COLO829 (cell line): ENCODE results near the gene SLC31A2.
"Not testable (repeated sequence)": the region's sequence is repeated elsewhere in the genome, so short reads cannot be mapped to it uniquely, and the experiment has no call there.

ENCODE experiments used
- DNase-seq: peaks from one replicate; pipeline ENCODE4 v3.0.0; 2012; ENCODE audit warnings: low spot score

Gene SLC31A2, protein sequence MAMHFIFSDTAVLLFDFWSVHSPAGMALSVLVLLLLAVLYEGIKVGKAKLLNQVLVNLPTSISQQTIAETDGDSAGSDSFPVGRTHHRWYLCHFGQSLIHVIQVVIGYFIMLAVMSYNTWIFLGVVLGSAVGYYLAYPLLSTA

GRCh38 chr9:113150670-113151611 lies at the start of gene SLC31A2:
Gene SLC31A2 (plus strand): TSS chr9:113151007. CDS start chr9:113151075, 68 bp downstream.
- DNase-seq: peak; percentile 63

- not testable (repeated sequence) for DNase-seq
These were observed 45.5 kb upstream of the SLC31A2 start for GRCh38 chr9:113105345-113105744.

GRCh38 chr9:113111065-113111951 lies 39.5 kb upstream of the SLC31A2 start:
- DNase-seq: not testable (repeated sequence)

DNA sequence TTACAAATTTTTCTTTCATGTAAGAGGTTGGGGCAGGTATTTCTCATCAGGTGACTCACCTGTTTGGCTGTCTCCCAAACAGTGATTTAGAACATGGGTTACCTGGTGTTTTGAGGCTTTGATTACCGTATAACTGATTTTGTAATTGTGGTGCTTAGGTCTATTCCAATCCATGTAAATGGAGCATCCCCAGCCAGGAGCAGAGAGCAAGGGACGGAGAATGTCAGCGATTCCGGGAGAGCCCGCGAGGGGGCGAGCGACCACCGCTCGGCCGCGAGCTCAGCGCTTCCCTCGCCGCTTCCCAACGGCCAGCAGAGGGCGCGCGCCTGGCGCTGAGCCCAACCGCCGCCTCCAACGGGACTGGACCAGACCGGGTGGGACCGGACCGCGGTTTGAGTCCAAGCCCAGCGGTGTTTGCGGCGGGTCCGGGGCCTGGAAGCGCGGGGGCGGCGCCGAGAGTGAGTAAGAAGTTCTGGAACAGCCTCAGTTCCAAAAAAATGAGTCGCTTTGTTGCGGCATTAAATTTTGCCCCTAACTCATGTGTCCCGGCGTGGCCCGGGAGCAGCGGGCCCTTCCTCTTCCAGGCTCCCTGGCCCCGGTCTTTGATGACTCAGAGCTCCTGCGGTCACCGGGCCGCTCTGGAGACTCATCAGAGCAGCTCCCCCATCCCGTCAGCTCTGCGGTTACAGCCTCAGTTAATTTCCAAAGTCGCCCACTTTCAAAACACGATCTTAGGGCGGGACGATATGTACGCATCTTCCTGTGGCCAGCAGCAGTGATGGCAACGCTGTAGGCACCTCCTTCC lies 37.9 kb upstream of the SLC31A2 start:
- peak; percentile 24 for DNase-seq

DNA sequence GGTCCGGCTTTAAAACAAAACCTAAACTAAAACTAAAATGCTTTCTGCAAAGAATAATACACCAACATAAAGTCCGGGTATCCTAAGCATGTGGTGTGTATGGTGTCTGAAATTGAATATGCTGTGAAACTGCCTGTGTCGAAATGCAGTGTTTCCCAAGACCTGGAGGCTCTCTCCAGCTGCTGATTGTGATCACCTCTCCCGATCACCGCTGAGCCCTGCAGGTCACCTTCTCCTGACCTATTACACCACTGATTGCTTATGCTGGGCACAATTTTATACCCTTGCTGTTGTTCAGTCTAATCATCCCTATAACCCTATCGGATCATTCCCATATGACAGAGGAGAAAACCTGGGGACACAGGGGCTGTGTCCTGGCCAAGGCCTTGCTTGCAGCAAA lies 32.0 kb upstream of the SLC31A2 start:
- DNase-seq: not testable (repeated sequence)

GRCh38 chr9:113125386-113126035 lies 25.3 kb upstream of the SLC31A2 start:
- DNase-seq: no peak

DNA sequence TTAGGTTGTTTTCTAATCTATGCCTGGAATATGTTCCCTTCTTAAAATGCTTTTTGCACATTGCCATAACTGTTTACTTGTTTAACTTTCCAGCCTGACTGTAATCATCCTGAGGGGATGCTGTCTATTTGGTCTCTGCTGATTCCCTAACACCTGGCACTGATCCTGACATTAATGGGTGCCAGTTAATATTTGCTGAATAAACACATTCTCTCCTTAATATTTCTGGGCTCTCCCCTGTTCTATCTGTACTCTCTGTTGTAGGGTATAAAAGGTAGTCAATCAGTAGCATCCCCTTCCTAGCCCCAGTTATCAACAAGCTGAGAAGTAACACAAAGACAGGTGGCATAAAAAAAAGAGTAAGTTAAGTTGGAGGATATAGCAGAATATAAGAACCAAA lies 21.3 kb upstream of the SLC31A2 start:
- no peak for DNase-seq

DNA sequence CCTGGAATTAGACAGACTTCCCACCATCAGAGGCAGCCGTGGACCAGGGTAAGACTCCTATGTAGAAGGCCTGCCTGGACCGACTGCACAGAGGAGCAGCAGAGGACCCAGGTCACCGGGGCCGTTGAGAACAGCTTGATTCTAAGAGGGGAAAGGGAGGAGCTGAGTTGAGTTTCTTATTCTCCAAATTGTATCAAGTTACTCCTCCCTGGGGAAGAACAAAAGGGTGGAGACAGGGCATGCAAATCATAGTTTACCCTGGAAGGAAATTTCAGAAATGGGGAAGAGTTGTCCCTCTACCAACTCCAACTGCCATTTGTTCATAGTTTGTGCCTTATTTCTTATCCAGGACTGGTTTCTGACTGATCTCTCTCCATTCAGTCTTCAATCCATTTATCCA lies 20.9 kb upstream of the SLC31A2 start:
- no peak for DNase-seq

DNA sequence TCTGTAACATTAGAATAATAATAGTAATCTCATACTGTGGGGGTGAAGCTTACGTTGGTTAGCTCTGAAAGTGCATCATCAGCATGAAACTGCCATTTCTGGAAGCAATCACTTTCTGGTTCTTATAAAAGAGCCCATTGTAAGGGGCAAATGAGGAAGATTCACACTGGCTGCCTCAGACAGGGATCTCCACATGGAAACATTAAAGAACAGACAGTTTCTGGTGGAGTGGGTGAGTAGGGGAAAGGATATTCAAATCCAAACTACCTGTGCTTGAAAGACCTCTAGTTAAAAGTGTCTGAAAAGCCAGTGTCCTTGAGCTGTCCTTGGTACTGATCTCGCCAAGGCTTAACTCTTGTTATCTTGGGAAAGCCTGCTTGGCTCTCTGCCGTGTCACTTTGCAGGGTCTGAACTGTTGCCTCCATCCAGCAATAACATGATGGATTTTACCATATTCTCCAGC lies 19.1 kb upstream of the SLC31A2 start:
- DNase-seq: peak; percentile 69

DNA sequence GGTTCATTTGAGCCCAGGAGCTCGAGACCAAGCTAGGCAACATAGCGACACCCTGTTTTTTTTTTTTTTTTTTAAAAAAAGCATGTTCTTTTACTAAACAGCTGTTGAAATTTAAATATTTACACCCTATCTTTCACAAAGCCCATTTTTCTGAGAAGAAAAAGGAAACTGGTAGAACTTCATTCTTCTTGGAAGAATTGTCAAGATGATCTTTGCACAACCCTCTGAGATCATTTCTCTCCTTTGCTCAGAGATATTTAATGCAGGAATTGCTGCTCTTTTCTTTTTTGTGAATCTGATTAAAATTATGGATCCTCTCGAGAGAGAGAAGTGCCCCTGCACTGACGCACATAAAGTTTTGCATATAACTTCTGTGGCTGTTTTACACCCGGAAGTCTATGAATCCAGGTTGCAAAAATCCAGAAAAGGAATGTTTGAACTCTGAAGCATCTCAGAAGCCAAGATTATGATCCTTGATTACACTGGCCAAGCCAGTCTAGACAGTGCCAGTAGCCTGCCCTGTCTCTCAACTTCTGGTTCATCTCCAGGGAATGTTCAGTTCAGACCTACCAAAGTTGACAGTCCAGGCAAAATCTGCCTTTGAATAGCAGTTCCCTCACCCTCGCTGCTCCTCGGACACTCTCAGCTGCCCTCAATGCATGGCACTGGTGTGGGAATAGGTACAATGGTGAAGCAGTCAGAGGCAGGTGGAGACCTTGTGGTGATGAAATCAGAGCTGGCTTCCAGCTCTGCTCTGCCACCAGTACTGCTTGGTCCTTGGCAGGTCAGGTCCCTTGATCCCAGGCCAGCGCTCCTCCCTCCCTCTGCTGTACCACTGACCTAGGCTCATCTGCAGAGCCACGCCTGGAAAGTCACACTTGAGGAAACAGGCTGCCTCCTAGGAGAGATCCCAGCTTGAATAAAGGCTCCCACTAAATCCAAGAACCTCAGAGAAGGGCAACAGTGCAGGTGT lies 13.3 kb upstream of the SLC31A2 start:
- no peak for DNase-seq

DNA sequence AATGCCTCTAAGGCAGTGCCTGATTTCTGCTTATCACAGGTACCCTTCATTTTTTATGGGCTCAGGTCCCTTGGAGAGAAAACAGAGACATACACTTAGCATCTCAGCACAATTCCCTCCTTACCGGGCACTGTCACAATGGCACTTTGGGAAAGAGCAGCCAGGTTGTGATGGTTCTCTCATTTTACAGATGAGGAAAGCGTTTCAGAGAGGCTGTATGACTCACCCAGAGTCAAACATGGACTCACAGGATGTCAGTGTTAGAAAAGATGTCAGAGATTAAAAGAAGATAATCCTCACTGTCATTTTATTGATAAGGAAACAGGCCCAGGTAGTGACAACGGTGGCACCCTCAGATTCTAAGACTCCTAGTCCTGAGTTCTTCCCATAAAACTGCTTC lies 12.0 kb upstream of the SLC31A2 start:
- no peak for DNase-seq

DNA sequence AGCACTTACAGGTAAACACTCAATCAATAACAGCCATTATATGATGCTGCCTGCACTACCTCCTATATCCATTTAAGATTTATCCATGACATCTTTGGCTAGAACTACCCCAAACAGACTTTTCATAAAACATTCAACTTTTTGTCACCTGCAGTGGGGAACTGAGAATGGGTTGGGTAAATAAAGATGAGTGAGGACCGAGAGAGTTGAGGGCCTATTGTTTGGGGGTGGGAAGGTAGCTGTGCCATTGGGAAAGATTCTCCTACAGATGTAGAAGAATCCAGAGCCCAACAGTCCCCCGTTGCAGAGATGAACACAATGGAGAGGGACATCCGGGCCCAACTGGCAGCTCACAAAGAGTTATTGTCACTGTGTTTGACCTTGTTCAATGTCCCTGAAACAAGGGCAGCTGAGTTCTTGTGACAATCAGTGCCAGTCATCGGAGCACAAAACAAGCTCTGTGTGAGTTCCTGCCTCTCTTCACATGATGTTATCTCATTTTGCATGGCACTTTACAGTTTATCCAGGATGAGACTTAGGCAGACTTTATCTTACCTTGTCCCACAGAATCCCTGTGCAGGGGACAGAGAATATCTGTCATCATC lies 11.5 kb upstream of the SLC31A2 start:
- DNase-seq: peak; percentile 58

DNA sequence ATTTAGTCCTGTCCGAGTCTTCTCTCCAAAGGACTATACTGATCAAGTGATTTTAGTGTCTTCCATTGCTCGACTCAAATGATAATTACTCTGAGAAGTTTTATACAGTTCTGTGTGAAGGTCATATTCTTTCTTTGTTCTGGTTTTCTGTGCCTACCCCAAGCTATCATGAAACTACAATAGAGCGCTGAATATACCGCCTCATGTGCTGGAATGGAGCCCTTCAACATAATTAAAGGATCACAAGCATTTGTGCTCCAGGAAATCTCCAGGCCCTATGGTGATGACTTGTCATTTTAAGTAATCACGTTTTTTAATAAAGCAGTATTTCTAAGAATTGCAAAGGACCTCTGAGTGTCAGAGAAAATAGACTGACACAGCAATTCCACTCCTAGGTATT lies 10.9 kb upstream of the SLC31A2 start:
- DNase-seq: no peak

DNA sequence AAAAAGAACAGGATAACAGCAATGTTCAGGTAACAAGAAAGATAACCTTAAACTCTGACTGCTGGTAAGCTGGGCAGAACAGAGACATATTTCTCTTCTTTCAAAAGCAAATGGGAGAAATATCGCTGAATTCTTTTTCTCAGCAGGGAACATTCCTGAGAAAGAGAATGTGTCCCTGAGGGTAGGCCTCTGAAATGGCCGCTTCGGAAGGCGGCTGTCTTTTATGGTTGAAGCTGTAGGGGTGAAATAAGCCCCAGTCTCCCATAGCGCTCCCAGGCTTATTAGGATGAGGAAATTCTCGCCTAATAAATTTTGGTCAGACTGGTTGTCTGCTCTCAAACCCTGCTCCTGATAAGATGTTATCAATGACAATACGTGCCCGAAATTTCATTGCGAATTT lies 9.9 kb upstream of the SLC31A2 start:
- DNase-seq: not testable (repeated sequence)

GRCh38 chr9:113143432-113144227 lies 7.2 kb upstream of the SLC31A2 start:
- DNase-seq: no peak

- DNase-seq: no peak
These were observed 2.5 kb upstream of the SLC31A2 start for GRCh38 chr9:113148372-113148705.

DNA sequence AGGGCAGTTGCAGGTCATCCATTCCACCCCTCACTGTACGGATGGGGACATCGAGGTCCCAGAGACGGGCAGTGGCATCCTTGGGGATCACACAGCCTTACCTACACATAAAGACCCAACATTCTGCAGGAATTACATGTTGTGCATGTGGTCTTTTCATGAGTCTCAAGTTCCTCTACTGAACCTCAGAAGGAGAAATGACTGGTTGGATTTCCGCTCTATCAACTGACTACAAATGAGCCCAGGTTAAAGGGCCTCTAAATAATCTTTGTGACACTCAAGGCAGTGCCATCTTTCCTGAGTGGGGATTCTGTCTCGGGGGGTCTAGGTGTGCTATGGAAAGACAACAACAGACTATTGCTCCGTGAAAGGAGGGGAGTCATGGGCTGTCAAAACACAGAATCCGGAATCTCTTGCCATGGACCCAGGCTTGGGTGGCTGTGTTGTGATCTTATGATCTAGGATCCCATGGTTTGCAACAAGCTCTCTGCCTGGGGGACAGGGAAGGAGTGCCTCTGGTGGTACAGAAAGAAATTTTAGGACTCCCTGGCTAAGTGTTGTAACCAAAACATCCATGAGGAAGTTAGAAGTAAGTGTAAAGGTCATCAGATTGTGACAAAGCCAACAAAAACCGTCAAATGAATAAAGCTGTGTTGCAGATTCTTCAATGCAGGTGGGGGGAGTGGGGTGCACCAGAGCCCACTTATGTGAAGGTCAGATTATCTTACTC lies 1.9 kb upstream of the SLC31A2 start:
- no peak for DNase-seq

DNA sequence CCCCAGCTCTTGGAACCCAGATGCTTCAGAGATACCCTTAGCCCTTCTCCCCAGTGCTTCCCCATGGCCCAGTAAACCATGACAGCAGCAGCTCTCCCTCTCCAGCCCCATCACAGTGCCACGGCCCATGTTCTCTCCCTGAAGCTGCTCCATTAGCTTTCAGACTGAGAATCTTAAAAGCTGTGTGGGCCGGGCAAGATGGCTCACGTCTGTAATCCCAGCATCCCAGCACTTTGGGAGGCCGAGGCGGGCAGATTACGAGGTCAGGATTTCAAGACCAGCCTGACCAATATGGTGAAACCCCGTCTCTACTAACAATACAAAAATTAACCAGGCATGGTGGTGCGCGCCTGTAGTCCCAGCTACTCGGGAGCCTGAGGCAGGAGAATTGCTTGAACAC lies 1.2 kb upstream of the SLC31A2 start:
- DNase-seq: not testable (repeated sequence)
